Activated CD4-positive, CD25-positive, alpha-beta regulatory T cell treated with anti-CD3 and anti-CD28 coated beads, Interleukin-2, amount 50 U/mL, for 16 hours (primary cell): ENCODE results near the gene PARVA.
"Not testable (repeated sequence)": the region's sequence is repeated elsewhere in the genome, so short reads cannot be mapped to it uniquely, and the experiment has no call there.

Source experiments
- DNase-seq: peaks from one replicate; pipeline ENCODE4 v3.0.0-alpha.2; 2020; ENCODE audit warnings: low read depth, low spot score

The PARVA gene, protein sequence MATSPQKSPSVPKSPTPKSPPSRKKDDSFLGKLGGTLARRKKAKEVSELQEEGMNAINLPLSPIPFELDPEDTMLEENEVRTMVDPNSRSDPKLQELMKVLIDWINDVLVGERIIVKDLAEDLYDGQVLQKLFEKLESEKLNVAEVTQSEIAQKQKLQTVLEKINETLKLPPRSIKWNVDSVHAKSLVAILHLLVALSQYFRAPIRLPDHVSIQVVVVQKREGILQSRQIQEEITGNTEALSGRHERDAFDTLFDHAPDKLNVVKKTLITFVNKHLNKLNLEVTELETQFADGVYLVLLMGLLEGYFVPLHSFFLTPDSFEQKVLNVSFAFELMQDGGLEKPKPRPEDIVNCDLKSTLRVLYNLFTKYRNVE

GRCh38 chr11:12377106-12377823 is at the start of gene PARVA:
TSS of gene PARVA (plus strand) at chr11:12377571. CDS start at chr11:12377648, 77 bp downstream.
- no peak for DNase-seq

DNA sequence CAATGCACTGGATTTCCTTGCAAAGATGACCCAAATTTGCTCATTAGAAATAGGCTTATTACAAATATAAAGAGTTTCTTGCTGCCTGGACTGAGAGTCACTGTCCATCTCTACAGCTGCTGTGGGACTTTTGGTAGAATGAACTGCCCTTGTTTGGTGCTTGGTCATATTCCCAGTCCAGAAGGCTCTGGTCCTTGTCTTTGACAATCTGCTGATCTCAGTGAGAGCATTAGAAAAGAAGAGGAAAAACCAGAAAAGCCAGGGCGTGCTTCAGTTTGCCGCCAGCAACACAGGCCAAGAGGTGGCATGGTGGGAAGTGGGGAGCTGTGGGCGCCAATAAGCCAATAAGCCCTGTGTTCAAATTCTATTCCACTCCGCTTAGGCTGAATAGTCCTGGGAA is 48.2 kb upstream of the PARVA start:
- DNase-seq = no peak

DNA sequence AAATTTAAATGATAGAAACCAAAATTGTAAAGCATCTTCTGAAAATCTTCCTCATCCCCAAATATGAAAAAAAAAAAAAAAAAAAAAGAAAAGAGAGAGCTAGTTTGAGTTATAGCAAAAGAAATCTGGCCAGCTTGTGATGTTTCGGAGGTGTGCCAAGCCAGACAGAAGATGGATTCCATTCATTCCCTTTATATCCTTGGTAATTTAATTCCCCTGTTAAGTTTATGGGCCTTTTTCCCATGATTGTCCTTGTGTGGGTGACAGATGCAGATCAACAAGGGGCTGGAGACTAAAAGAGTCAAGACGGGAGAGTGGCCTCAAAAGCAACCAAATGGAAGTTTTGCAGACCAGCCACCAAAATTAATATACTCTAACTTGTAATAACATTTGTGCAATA is 47.6 kb upstream of the PARVA start:
- DNase-seq = no peak

GRCh38 chr11:12330485-12331231 is 46.7 kb upstream of the PARVA start:
- no peak for DNase-seq

DNA sequence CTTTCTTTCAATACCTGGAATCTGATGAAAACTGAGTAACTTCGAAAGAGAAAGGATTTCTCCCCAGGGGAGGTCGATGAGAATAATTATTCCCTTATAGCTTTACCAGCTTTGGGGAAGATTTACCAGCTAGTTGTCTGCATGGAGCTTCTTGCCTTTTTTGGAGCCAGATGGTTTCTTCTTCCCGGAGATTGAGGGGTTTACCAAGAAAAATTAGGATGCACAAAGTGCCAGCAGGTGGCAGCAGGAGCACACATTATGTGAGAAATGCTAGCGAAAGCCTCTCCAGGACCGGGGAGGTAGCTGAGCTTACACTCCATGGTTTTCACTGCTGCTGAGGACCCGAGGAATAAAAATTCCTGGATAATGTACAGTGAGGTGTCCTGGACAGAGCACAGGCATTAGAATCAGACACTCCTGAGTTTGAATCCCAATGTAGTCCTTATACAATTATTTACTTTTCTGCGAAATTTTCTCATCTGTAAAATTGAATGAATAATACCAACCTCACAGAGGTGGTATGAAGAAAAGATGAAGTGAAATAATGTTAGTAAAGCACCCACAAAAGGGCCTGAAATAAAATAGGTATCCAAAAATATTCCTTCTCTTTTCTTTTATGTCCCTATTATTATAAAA is 46.0 kb upstream of the PARVA start:
- peak; percentile 57 for DNase-seq

- DNase-seq = no peak
Measured at GRCh38 chr11:12343526-12343925, 33.8 kb upstream of the PARVA start.

GRCh38 chr11:12353534-12353933 is 23.8 kb upstream of the PARVA start:
- DNase-seq = no peak

- DNase-seq = no peak
Measured at GRCh38 chr11:12354750-12355545, 22.4 kb upstream of the PARVA start.

GRCh38 chr11:12356944-12357655 is 20.3 kb upstream of the PARVA start:
- DNase-seq = no peak

DNA sequence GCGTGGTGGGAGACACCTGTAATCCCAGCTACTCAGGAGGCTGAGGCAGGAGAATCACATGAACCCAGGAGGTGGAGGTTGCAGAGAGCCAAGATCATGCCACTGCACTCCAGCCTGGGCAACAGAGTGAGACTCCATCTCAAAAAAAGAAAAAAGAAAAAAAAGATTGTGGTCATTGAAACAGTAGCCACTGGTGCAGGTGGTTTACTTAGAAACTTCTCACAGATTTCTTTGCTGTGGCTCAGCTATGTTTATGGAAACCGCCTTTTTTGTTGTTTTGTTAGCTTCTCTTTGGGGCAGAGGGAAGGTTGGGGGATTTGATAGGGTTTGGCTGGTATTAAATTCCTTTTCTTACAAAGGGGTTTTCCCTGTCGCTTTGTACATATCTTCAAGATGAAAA is 19.7 kb upstream of the PARVA start:
- not testable (repeated sequence) for DNase-seq

GRCh38 chr11:12358302-12359188 is 18.8 kb upstream of the PARVA start:
- no peak for DNase-seq

DNA sequence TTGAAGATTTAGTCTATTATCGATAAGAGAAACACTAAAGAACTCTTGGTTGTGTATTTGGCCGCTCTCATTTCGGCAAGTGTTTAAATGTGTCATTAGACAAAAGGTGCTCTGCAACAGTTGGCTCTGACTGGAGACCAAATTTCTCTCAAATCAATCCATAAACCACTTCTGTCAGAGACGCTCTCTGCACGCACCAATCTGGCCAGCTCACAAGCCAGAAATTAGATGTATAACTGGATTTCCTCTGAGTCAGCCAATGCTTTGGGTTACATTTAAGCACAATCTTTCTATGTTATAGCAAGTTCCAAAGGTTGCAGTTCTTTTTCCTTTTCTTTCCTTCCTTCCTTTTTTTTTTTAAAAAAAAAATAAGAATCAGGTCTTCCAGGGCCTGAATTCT is 17.6 kb upstream of the PARVA start:
- no peak for DNase-seq

GRCh38 chr11:12361682-12362081 is 15.7 kb upstream of the PARVA start:
- DNase-seq = no peak

- DNase-seq = no peak
Measured at GRCh38 chr11:12362857-12363256, 14.5 kb upstream of the PARVA start.

DNA sequence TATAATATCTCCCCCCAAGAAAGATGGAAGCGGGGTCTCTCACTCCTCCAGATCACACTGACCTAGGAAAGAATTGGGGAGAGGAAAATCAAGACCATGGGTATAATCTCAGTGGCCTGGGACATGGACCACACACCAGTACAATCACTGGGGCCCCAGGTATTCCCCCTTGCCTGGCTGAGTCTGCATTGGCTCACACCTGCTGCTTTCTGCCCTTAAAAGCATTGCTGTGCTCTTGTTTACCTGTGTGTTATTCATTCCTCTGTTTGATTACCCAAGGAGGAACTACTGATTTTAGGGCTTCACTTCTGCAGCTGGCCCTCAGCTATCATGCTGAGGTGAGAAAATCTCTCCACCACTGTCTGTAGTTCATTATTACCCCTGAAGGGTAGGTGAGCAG is 14.0 kb upstream of the PARVA start:
- no peak for DNase-seq

DNA sequence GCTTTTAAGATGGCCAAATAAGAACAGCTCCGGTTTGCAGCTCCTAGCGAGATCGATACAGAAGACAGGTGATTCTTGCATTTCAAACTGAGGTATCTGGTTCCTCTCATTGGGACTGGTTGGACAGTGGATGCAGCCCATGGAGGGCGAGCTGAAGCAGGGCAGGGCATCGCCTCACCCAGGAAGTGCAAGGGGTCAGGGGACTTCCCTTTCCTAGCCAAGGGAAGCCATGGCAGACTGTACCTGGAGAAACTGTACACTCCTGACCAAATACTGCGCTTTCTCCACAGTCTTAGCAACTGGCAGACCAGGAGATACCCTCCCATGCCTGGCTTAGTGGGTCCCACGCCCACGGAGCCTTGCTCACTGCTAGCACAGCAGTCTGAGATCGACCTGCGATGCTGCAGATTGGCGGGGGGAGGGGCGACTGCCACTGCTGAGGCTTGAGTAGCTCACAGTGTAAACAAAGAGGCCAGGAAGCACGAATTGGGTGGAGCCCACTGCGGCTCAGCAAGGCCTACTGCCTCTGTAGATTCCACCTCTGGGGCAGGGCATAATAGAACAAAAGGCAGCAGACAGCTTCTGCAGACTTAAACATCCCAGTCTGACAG is 11.3 kb upstream of the PARVA start:
- not testable (repeated sequence) for DNase-seq

DNA sequence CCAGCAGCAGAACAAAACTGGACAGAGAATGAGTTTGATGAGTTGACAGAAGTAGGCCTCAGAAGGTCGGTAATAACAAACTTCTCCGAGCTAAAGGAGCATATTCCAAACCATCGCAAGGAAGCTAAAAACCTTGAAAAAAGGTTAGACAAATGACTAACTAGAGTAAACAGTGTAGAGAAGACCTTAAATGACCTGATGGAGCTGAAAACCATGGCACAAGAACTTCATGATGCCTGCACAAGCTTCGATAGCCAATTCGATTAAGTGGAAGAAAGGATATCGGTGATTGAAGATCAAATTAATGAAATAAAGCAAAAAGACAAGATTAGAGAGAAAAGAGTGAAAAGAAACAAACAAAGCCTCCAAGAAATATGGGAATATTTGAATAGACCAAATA is 10.3 kb upstream of the PARVA start:
- not testable (repeated sequence) for DNase-seq

DNA sequence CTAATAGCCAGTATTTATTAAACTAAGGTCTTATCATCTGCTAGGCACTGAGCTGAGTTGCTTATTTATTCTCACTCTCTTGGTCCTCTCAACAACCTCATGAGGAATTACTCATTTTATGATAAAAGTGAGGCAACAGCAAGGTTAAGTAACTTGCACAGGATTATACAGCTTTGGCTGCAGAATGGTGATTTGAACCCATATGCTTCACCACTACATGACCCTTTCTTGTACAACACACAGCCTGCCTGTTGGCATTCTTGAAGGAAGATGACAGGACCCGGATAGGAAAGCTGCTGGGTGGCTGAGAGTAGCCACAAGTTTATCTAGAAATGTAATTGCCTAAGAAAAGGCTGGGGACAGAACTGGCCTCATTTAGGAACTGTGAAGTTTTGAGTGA is 5.3 kb upstream of the PARVA start:
- DNase-seq = no peak

GRCh38 chr11:12375720-12376119 is 1.7 kb upstream of the PARVA start:
- no peak for DNase-seq
